Adrenal gland (tissue), 12 donors: ENCODE data around the gene CDYL. TPM values are rescaled to one million over a fixed set of nuclear protein-coding genes. Genes with fewer than 3 reads are reported as not detected.

Source experiments
- DNase-seq, 7 donors: peaks; one replicate each; pipeline ENCODE4 v3.0.0-alpha.2; 2019 to 2020
- H3K27ac ChIP-seq, 5 donors: fragments of 200-600 bp; sonication (generic) in 4 of 5; 1 replicate in 3 of 5; 2 replicates in 2 of 5; pipeline versions ENCODE4 v1.5.1 to v1.8.0; 2016 to 2020; ENCODE audit warnings: mild to moderate bottlenecking in 1 of 5
- H3K27me3 ChIP-seq: fragments of 200-600 bp; 2 replicates; pipeline ENCODE4 v1.8.0; 2021
- H3K36me3 ChIP-seq, 2 donors: fragments of 200-600 bp; replicated peaks in 1 of 2; 1 replicate in 1 of 2; 2 replicates in 1 of 2; pipeline versions ENCODE4 v1.5.1 to v1.8.0; 2018 to 2022
- H3K4me1 ChIP-seq, 2 donors: fragments of 200-600 bp; replicated peaks in 1 of 2; 1 replicate in 1 of 2; 2 replicates in 1 of 2; pipeline versions ENCODE4 v1.5.1 to v1.8.0; 2018 to 2021
- H3K4me3 ChIP-seq, 4 donors: fragments of 200-600 bp; sonication (generic) in 3 of 4; one replicate each; pipeline ENCODE4 v1.5.1; 2016 to 2018
- H3K9me3 ChIP-seq, 3 donors: fragments of 200-600 bp; sonication (generic) in 1 of 3; replicated peaks in 1 of 3; 1 replicate in 2 of 3; 2 replicates in 1 of 3; pipeline versions ENCODE4 v1.5.1 to v1.8.0; 2016 to 2021
- CTCF ChIP-seq, 6 experiments: fragments of 450-650 bp in 4 of 6; fragments of 200-600 bp in 2 of 6; sonication (generic) in 1 of 6; IDR thresholded peaks; 1 replicate in 5 of 6; 2 replicates in 1 of 6; pipeline versions ENCODE4 v1.5.1 to v1.8.0; 2016 to 2021; ENCODE audit warnings: antibody characterized with exemption in 6 of 6, mild to moderate bottlenecking in 2 of 6, moderate library complexity in 1 of 6
- POLR2A ChIP-seq, 2 donors: fragments of 450-650 bp; IDR thresholded peaks; one replicate each; pipeline ENCODE4 v1.6.1; 2017; ENCODE audit warnings: antibody characterized with exemption in 2 of 2, mild to moderate bottlenecking in 2 of 2, moderate library complexity in 1 of 2
- WGBS, 4 donors: extraction: QIAGEN DNeasy Blood & Tissue Kit in 2 of 4; methylation state at CpG; one replicate each; pipeline versions ENCODE4 v1.1.5 to v1.1.7; 2013 to 2017; 5-methylcytosine and 5-hydroxymethylcytosine counted together
- intact Hi-C, 2 donors: fragments of 100-400 bp; cut with DNase I; formaldehyde crosslinking; loops; one replicate each; pipeline versions ENCODE4 v1.14.1 to v1.15.0; 2022 to 2023
- polyA plus RNA-seq, 3 donors: library from polyadenylated mRNA; stranded (reverse); fragments of 200-250 nt in 2 of 3; fragments of 350-450 nt in 1 of 3; fragmentation: Illumina TruSeq in 1 of 3; extraction: RNeasy Lipid Tissue Mini Kit (QIAGEN cat#74804) in 1 of 3; gene quantifications; one replicate each; pipeline ENCODE4 v1.2.3, GENCODE V29; 2013 to 2014
- total RNA-seq, 9 donors: library from RNA; depleted of rRNA in 4 of 9; stranded (reverse); fragments of >200 nt in 4 of 9; fragments of 120-200 nt in 1 of 9; fragmentation: NEBNext Ultra II Directional in 1 of 9; extraction: Animal tissue kit (Norgen Biotek cat#: 25700) in 1 of 9; gene quantifications; one replicate each; pipeline versions ENCODE4 v1.1.0 to v1.2.4, GENCODE V29; 2013 to 2023
- donor health status: healthy with polysubstance abuse.
- donor health status: Bipolar disorder and iron deficiency.
- donor health status: DM: yes; HTN: yes; CAD: no.
- donor health status: DM: no; HTN: no; CAD: no.
- donor health status: DM: no; HTN: no; CAD: no.
- donor health status: DM: yes; HTN: yes; CAD: no.

CDYL gene
- total and polyA plus RNA-seq, 12 donors: 3.3 to 47.1 (median 24.8) TPM

GRCh38 chr6:4885341-4885933, 109.2 kb downstream of the CDYL start:
- Histone ChIP-seq H3K9me3 (no peaks in the 10 kb centered on the region), H3K4me1 (peaks cover 0 to 4% of the 10 kb centered on the region in 2 donors), H3K27me3 (no peaks in the 10 kb centered on the region), H3K36me3 (no peaks in the 10 kb centered on the region), H3K27ac (no peak overlapping the region), H3K4me3 (no peak overlapping the region)
- DNase-seq: no peak
- intact Hi-C loops: no loop called here
- TF ChIP-seq POLR2A (IDR thresholded peaks at IDR 0.05) (no peak), CTCF (IDR thresholded peaks at IDR 0.05) (no peak)
- 80 to 87% (median 87%) methylated on average over 4 of the region's 4 CpGs for WGBS, 4 donors

- intact Hi-C loops: no loop called here
- DNase-seq: no peak
- no peaks in the 10 kb centered on the region for H3K27me3 ChIP-seq
- H3K27ac ChIP-seq: no peak overlapping the region
- H3K4me1 ChIP-seq: no peaks in the 10 kb centered on the region
- peaks cover 0 to 10% of the 10 kb centered on the region in 2 donors for H3K36me3 ChIP-seq
- no peaks in the 10 kb centered on the region for H3K9me3 ChIP-seq
- H3K4me3 ChIP-seq: no peak overlapping the region
- TF ChIP-seq POLR2A (IDR thresholded peaks at IDR 0.05) (no peak), CTCF (IDR thresholded peaks at IDR 0.05) (no peak)
- 84 to 99% (median 93%) methylated on average over 2 of the region's 2 CpGs for WGBS, 4 donors
Observed at GRCh38 chr6:4888841-4889240, 112.6 kb downstream of the CDYL start.

- Histone ChIP-seq H3K4me1 (no peaks in the 10 kb centered on the region), H3K27me3 (no peaks in the 10 kb centered on the region), H3K36me3 (peaks cover 0 to 15% of the 10 kb centered on the region in 2 donors), H3K9me3 (no peaks in the 10 kb centered on the region), H3K4me3 (no peak overlapping the region), H3K27ac (no peak overlapping the region)
- TF ChIP-seq POLR2A (IDR thresholded peaks at IDR 0.05) (no peak), CTCF (IDR thresholded peaks at IDR 0.05) (no peak)
- no peak for DNase-seq
- intact Hi-C loops: no loop called here
- 61 to 79% (median 72%) methylated on average over 5 of the region's 5 CpGs for WGBS, 4 donors
Observed at GRCh38 chr6:4889701-4890100, 113.5 kb downstream of the CDYL start.

- intact Hi-C loops: no loop called here
- peaks cover 0 to 15% of the 10 kb centered on the region in 2 donors for H3K36me3 ChIP-seq
- H3K27ac ChIP-seq: no peak overlapping the region
- 82 to 90% (median 87%) methylated on average over 9 of the region's 9 CpGs for WGBS, 4 donors
- H3K4me1 ChIP-seq: no peaks in the 10 kb centered on the region
- H3K4me3 ChIP-seq: no peak overlapping the region
- no peak for DNase-seq
- no peaks in the 10 kb centered on the region for H3K9me3 ChIP-seq
- TF ChIP-seq CTCF (IDR thresholded peaks at IDR 0.05) (no peak), POLR2A (IDR thresholded peaks at IDR 0.05) (no peak)
- H3K27me3 ChIP-seq: no peaks in the 10 kb centered on the region
Observed at GRCh38 chr6:4890191-4890590, 114.0 kb downstream of the CDYL start.
